GM18861 (cell line): ENCODE data around the gene CENPA.
"Not testable (repeated sequence)": the region's sequence is repeated elsewhere in the genome, so short reads cannot be mapped to it uniquely, and the experiment has no call there.

Experiments used
- ATAC-seq: cut with Tn5 transposase; IDR thresholded peaks from one replicate; pipeline ENCODE4 v1.9.1; 2021; ENCODE audit not compliant: unreplicated experiment

Gene CENPA

GRCh38 chr2:26785431-26786206 is at the start of gene CENPA:
Gene CENPA (plus strand): TSS chr2:26786056. CDS start chr2:26786197, 141 bp downstream.
- ATAC-seq, result peak; percentile 99

DNA sequence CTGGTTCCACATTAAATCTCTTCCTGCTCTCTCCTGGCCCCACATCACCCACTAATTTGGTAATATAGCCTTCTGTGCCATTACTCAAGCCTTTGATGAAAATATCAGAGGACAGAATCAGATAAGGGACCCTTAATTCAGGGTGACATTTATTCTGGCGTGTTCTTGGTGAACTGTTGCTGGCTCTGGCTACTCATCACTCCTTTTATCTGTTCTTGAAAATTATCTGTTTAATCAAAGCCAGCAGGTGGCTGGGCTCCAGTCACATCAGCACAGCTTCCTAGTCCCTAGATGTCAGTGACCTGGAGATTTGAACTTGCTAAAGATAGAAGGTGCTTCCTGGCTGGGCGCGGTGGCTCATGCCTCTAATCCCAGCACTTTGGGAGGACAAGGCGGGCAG is 48.6 kb upstream of the CENPA start:
- no peak for ATAC-seq

DNA sequence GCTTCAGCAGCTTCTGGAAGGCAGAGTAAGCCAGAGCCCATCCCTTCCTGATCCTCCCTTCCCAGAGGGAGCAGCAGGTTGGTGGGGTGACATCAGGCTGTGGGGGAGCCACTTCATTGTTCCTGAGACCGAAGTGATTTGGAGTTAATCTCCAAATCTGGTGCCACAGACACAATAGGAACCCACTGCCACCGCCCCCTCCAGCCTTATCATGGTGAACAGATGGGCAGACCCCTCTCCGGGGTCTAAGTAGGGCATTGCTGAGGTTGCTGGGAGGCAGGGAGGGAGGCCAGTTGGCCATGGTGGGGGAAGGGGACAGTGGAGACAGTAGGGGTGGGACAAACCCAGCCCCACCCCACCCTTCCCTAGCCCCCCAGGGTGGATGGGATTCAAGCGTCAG is 47.4 kb upstream of the CENPA start:
- ATAC-seq, result no peak

DNA sequence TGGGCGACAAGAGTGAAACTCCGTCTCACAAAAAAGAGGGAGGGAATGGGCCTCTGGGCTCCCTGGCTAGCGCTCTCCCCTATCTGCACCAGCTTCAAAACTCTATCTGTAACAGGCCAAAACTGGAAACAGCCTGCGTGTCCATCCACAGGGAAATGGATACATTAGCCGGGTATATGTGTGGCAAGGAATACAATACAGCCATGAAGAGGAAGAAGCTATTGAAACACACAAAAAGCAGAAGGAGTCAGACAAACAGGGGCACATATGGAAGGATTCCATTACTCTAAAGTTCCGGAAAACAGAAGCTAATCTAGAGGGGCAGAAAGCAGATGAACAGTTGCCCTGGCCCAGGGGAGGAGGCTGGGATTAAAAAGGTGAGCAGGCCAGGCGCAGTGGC is 46.3 kb upstream of the CENPA start:
- no peak for ATAC-seq

DNA sequence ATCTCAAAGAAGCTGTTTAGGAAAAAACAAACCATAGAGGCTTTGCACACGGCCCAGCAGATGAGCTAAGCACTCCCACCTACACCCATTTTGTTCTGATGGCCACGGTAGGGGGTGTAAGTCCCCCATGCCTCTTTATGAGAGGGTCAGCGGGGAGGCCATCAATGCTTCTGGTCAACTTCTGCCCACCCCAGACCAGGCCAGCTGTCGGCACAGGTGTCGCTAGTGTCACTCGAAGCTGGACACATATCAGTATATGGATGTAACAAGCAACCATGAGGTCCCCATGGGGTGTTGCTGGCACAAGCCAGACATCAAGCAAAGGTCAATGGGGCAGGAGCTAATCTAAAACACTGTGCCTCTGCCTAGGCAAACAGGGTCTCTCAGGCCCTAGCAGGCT is 45.5 kb upstream of the CENPA start:
- no peak for ATAC-seq

- ATAC-seq, result no peak
These were observed 45.0 kb upstream of the CENPA start for GRCh38 chr2:26740890-26741302.

GRCh38 chr2:26742048-26742770 is 43.6 kb upstream of the CENPA start:
- no peak for ATAC-seq

- no peak for ATAC-seq
These were observed 42.0 kb upstream of the CENPA start for GRCh38 chr2:26743852-26744251.

- ATAC-seq, result no peak
These were observed 40.9 kb upstream of the CENPA start for GRCh38 chr2:26744953-26745352.

GRCh38 chr2:26745609-26746327 is 40.1 kb upstream of the CENPA start:
- ATAC-seq, result no peak

DNA sequence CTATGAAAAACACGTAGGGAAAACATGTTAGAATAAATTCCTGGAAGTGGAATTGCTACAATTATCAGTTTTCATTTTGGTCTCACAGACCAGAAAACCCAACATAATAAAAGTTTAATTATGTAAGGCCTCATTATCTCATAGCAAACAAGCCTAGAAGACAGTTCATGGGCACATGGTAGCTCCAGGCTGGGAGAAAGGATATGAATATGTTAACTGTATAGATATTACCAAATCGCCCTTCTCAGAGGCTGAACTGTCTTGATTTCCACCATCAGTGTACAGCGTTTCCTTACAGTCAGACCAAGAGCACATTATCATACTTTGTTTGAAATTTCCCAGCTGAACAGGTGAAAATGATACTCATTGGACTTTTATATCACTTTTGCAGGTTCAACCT is 38.9 kb upstream of the CENPA start:
- ATAC-seq, result no peak

DNA sequence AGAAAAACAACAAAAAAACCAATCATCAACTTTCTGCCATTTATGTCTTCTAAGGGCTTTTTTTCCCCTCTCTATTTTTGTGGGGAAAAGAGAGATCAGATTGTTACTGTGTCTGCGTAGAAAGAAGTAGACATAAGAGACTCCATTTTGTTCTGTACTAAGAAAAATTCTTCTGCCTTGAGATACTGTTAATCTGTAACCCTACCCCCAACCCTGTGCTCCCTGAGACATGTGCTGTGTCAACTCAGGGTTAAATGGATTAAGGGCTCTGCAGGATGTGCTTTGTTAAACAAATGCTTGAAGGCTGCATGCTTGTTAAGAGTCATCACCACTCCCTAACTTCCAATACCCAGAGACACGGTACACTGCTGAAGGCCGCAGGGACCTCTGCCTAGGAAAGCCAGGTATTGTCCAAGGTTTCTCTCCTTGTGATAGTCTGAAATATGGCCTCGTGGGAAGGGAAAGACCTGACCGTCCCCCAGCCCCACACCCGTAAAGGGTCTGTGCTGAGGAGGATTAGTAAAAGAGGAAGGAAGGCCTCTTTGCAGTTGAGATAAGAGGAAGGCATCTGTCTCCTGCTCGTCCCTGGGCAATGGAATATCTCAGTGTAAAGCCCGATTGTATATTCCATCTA is 36.0 kb upstream of the CENPA start:
- not testable (repeated sequence) for ATAC-seq

- ATAC-seq, result not testable (repeated sequence)
These were observed 35.4 kb upstream of the CENPA start for GRCh38 chr2:26750467-26750866.

GRCh38 chr2:26752656-26753055 is 33.2 kb upstream of the CENPA start:
- ATAC-seq, result no peak

GRCh38 chr2:26754539-26754938 is 31.3 kb upstream of the CENPA start:
- no peak for ATAC-seq

DNA sequence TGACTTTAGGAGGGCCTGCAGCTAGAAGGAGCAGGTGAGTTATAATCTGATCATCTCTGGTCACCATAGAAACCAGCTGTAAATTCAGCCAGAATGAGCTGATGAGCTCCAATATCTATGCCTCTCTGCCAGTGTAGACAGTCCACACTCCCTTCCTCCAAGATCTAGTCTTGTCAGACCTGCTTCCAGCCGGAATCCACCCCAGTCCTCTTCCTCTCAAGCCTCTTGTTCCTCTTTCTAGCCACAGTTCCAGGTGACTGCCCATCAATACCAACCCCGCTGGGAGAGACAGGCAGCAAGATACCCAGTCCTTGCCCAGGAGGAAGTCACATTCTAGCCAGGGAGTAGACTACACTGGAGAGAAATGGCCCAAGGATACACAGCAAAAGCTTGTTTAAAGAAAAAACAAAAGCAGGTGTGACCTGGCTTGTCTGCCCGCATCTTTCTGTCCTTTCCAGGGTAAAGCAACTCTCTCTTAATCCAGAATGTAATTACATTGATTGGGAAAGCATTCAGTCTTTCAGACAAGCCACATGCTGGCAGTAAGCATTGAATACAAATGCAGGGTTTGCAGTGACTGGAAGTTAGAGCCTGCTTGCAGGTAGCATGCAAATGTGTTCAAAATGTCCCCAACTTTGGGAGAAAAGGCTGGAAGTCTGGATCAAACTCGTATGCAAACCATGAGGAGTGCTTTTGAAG is 30.7 kb upstream of the CENPA start:
- no peak for ATAC-seq

DNA sequence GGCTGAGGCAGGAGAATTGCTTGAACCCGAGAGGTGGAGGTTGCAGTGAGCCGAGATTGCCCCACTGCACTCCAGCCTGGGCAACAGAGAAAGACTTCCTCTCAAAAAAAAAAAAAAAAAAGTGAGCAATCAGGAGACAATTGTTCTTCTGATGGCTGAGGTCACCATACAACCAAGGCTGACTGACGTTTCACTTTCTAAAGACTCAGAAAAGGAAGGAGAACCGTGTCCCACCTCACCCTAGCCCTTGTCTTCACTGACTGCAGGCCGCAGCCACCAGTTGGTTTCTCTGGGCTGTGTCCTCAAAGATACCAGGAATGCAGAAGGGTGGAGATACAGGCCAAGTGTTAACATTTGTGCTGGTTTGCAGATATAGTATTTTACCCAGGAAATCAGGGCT is 29.5 kb upstream of the CENPA start:
- no peak for ATAC-seq

DNA sequence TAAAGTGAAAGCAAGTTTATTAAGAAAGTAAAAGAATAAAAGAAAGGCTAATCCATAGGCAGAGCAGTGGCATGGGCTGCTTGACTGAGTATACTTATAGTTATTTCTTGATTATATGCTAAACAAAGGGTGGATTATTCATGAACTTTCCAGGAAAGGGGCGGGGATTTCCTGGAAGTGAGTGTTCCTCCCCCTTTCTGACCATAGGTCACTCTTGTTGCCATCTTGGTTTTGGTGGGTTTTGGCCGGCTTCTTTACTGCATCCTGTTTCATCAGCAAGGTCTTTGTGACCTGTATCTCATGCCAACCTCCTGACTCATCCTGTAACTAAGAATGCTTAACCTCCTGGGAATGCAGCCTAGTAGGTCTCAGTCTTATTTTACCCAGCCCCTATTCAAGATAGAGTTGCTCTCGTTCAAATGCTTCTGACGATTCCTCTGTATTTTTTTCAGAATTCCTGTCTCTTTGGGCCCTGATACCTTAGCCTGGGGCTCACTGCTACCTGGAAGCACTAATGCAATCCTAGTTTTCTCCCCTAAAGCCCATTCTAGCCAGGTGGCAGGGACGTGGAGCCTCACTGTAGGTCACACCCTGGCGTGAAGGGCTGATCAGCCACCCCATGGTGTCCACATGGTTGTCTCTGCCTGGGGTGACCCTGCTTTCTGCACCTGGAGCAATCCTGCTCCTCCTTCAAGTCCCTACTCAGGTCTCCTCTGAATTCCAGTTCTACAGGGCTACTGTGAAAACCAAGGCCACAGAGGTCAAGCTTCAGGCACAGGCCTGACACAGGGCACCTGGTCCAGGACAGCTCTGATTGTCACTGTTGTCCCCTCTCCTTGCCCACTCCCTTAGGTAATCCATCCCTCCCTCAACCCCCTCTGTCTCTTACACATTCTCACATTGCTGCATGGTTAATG is 27.7 kb upstream of the CENPA start:
- peak; percentile 58 for ATAC-seq

DNA sequence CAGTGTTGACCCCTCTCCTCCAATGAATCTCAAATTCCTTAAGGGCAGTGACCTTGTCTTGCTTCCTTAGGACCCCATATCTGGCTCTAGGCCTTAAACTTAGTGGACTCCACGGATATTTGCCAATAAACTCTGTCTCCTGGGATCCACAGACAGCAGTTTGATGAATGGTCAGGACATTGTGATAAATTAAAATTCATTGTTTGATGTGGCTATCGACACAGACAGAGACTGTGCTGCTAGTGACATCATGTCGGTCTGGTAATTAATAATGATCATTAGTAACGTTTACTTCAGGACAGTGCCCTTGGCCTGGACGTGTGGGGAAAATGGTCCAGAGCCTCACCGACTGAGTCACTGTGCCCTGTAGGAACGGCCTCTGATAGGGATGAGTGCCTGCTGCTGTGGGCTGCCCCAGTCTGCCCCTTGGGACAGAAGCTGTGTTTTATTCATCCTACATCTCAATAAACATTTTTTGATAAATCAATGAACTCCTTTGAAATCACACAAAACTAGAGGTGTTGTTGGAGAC is 27.0 kb upstream of the CENPA start:
- no peak for ATAC-seq
